Psoas muscle (tissue), 8 donors: ENCODE data around the gene HTT. TPM values are rescaled to one million over a fixed set of nuclear protein-coding genes. Genes with fewer than 3 reads are reported as not detected.

Experiments used
- ATAC-seq, 4 donors: fragments of 200-7000 bp; cut with Tn5 transposase; one replicate each; pipeline ENCODE4 v1.9.1; 2020; ENCODE audit warnings: moderate library complexity in 3 of 4, mild to moderate bottlenecking in 2 of 4
- DNase-seq, 2 donors: peaks; one replicate each; pipeline ENCODE4 v3.0.0-alpha.2; 2020
- H3K27ac ChIP-seq: fragments of 200-600 bp; one replicate; pipeline ENCODE4 v1.8.0; 2022
- H3K27me3 ChIP-seq, 3 donors: fragments of 200-600 bp in 1 of 3; one replicate each; pipeline versions ENCODE4 v1.6.1 to v1.8.0; 2013 to 2022; ENCODE audit warnings: low read length in 2 of 3, mild to moderate bottlenecking in 2 of 3, moderate library complexity in 1 of 3; ENCODE audit not compliant: insufficient read depth in 3 of 3
- H3K36me3 ChIP-seq, 2 donors: fragments of 200-600 bp in 1 of 2; one replicate each; pipeline versions ENCODE4 v1.6.1 to v1.8.0; 2013 to 2022; ENCODE audit warnings: low read depth in 1 of 2, mild to moderate bottlenecking in 1 of 2, moderate library complexity in 1 of 2; ENCODE audit not compliant: insufficient read depth in 1 of 2
- H3K4me1 ChIP-seq: fragments of 200-600 bp; one replicate; pipeline ENCODE4 v1.8.0; 2022
- H3K4me3 ChIP-seq: fragments of 200-600 bp; one replicate; pipeline ENCODE4 v1.8.0; 2022; ENCODE audit warnings: mild to moderate bottlenecking
- H3K9me3 ChIP-seq: fragments of 200-600 bp; one replicate; pipeline ENCODE4 v1.8.0; 2022
- WGBS, 3 donors: extraction: QIAGEN DNeasy Blood & Tissue Kit; methylation state at CpG; one replicate each; pipeline versions ENCODE4 v1.1.6 to v1.1.7; 2013; 5-methylcytosine and 5-hydroxymethylcytosine counted together
- intact Hi-C, 2 donors: fragments of 100-400 bp; cut with DNase I; formaldehyde crosslinking; loops; one replicate each; pipeline versions ENCODE4 v1.11.0 to v1.14.2; 2022
- polyA plus RNA-seq, 3 donors: library from polyadenylated mRNA; stranded (reverse); fragments of 200-250 nt; gene quantifications; one replicate each; pipeline ENCODE4 v1.2.3, GENCODE V29; 2013
- total RNA-seq, 4 donors: library from RNA; stranded (reverse); fragmentation: NEBNext Ultra II Directional in 2 of 4; extraction: Animal tissue kit (Norgen Biotek cat#: 25700) in 2 of 4; gene quantifications; one replicate each; pipeline versions ENCODE4 v1.2.1 to v1.2.4, GENCODE V29; 2021 to 2023
- TF ChIP-seq, protein P1 (sequence below): fragments of 200-600 bp; IDR thresholded peaks from one replicate; pipeline ENCODE4 v1.8.0; 2022; ENCODE audit warnings: antibody characterized with exemption
- donor health status: healthy with polysubstance abuse.
- donor health status: DM: no; HTN: no; CAD: no; lungs with moderate emphysema.
- donor health status: Bipolar disorder and iron deficiency.
- donor health status: healthy.
- donor health status: DM: yes; HTN: yes; CAD: no.
- donor health status: DM: no; HTN: no; CAD: no.
- donor health status: DM: no; HTN: no; CAD: no.
- donor health status: DM: yes; HTN: yes; CAD: no.

Gene HTT
- total and polyA plus RNA-seq, 7 donors, result 6.7 to 39.9 (median 29.6) TPM

DNA sequence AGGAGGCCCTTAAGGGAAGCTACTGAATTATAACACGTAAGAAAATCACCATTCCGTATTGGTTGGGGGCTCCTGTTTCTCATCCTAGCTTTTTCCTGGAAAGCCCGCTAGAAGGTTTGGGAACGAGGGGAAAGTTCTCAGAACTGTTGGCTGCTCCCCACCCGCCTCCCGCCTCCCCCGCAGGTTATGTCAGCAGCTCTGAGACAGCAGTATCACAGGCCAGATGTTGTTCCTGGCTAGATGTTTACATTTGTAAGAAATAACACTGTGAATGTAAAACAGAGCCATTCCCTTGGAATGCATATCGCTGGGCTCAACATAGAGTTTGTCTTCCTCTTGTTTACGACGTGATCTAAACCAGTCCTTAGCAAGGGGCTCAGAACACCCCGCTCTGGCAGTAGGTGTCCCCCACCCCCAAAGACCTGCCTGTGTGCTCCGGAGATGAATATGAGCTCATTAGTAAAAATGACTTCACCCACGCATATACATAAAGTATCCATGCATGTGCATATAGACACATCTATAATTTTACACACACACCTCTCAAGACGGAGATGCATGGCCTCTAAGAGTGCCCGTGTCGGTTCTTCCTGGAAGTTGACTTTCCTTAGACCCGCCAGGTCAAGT lies 167.5 kb downstream of the HTT start:
- intact Hi-C loops, result no loop called here
- Histone ChIP-seq H3K27me3 (no peaks in the 10 kb centered on the region), H3K27ac (no peak overlapping the region), H3K9me3 (no peaks in the 10 kb centered on the region), H3K36me3 (peaks cover 0 to 52% of the 10 kb centered on the region in 2 donors), H3K4me3 (no peak overlapping the region), H3K4me1 (no peaks in the 10 kb centered on the region)
- no peak for DNase-seq
- TF ChIP-seq, protein P1, sequence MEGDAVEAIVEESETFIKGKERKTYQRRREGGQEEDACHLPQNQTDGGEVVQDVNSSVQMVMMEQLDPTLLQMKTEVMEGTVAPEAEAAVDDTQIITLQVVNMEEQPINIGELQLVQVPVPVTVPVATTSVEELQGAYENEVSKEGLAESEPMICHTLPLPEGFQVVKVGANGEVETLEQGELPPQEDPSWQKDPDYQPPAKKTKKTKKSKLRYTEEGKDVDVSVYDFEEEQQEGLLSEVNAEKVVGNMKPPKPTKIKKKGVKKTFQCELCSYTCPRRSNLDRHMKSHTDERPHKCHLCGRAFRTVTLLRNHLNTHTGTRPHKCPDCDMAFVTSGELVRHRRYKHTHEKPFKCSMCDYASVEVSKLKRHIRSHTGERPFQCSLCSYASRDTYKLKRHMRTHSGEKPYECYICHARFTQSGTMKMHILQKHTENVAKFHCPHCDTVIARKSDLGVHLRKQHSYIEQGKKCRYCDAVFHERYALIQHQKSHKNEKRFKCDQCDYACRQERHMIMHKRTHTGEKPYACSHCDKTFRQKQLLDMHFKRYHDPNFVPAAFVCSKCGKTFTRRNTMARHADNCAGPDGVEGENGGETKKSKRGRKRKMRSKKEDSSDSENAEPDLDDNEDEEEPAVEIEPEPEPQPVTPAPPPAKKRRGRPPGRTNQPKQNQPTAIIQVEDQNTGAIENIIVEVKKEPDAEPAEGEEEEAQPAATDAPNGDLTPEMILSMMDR, result no peak
- WGBS, 3 donors, result 79 to 85% (median 82%) methylated on average over 17 of the region's 17 CpGs
- ATAC-seq, result no peak

DNA sequence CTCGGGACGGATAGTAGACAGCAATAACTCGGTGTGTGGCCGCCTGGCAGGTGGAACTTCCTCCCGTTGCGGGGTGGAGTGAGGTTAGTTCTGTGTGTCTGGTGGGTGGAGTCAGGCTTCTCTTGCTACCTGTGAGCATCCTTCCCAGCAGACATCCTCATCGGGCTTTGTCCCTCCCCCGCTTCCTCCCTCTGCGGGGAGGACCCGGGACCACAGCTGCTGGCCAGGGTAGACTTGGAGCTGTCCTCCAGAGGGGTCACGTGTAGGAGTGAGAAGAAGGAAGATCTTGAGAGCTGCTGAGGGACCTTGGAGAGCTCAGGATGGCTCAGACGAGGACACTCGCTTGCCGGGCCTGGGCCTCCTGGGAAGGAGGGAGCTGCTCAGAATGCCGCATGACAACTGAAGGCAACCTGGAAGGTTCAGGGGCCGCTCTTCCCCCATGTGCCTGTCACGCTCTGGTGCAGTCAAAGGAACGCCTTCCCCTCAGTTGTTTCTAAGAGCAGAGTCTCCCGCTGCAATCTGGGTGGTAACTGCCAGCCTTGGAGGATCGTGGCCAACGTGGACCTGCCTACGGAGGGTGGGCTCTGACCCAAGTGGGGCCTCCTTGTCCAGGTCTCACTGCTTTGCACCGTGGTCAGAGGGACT lies 168.8 kb downstream of the HTT start:
- intact Hi-C loops, result no loop called here
- no peak for ATAC-seq
- WGBS, 3 donors, result 75 to 81% (median 80%) methylated on average over 23 of the region's 23 CpGs
- no peaks in the 10 kb centered on the region for H3K9me3 ChIP-seq
- peaks cover 0 to 41% of the 10 kb centered on the region in 2 donors for H3K36me3 ChIP-seq
- H3K4me3 ChIP-seq, result no peak overlapping the region
- no peaks in the 10 kb centered on the region for H3K4me1 ChIP-seq
- H3K27ac ChIP-seq, result no peak overlapping the region
- TF ChIP-seq, protein P1, result no peak
- no peaks in the 10 kb centered on the region for H3K27me3 ChIP-seq
- DNase-seq, result no peak

DNA sequence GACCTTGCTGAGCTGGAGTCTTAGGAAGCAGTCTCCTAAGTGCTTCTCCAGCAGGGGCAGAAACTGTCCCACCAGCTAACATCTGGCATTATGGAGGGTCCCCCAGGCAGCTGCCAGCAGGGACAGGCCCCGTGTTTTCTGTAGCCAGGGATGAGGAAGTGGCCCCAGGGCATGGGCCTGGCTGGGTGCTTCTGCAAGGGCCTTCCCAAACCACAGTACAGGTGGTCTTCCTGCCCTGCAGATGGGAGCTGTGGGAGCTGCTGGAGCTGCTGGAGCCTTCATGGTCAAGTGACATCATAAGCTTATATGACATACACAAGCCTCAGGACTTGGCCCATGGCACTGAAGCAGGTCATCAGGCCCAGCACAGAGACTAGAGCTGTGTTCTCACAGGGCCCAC lies 169.5 kb downstream of the HTT start:
- intact Hi-C loops, result no loop called here
- no peaks in the 10 kb centered on the region for H3K4me1 ChIP-seq
- TF ChIP-seq, protein P1, result no peak
- 49 to 50% (median 50%) methylated on average over 1 of the region's 1 CpG for WGBS, 3 donors
- H3K27ac ChIP-seq, result no peak overlapping the region
- H3K4me3 ChIP-seq, result no peak overlapping the region
- no peaks in the 10 kb centered on the region for H3K9me3 ChIP-seq
- ATAC-seq (no peak), DNase-seq (no peak)
- no peaks in the 10 kb centered on the region for H3K27me3 ChIP-seq
- H3K36me3 ChIP-seq, result peaks cover 0 to 34% of the 10 kb centered on the region in 2 donors

DNA sequence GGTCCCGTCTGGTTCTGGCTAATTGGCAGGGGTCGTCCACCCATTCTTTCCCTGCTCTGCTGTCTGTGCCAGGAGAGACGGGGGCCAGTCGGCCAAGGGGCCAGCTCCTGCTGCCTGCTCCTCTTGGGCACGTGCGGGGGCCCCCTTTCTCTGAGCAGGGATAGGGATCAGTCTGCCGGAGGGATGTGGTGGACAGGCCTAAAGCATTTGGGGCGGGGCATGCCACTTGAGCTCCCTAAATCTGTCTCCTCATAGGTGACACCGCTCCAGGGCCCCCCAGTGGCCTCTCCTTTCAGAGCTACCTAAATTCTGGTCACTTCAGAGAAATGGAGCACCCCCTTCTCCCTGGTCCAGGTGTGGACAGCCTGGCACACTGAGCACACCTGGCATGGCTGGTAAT lies 170.3 kb downstream of the HTT start:
- intact Hi-C loops, result no loop called here
- Histone ChIP-seq H3K4me1 (no peaks in the 10 kb centered on the region), H3K9me3 (no peaks in the 10 kb centered on the region), H3K36me3 (peaks cover 0 to 26% of the 10 kb centered on the region in 2 donors), H3K27ac (no peak overlapping the region), H3K27me3 (no peaks in the 10 kb centered on the region), H3K4me3 (no peak overlapping the region)
- DNase-seq (no peak), ATAC-seq (no peak)
- TF ChIP-seq, protein P1, result no peak
- WGBS, 3 donors, result 79 to 91% (median 84%) methylated on average over 9 of the region's 9 CpGs
